CD14-positive monocyte (primary cell): ENCODE results near the gene KRTAP10-2. TPM values are rescaled to one million over a fixed set of nuclear protein-coding genes. Genes with fewer than 3 reads are reported as not detected.
A peak's percentile ranks its signal among the peaks of the same experiment; 100 is the strongest.

ENCODE experiments used
- DNase-seq, 3 donors: peaks; one replicate each; pipeline ENCODE4 v3.0.0-alpha.2; 2011 to 2022
- H2AFZ ChIP-seq: 2 replicates; pipeline ENCODE4 v1.6.0; 2012; ENCODE audit warnings: mild to moderate bottlenecking, low read depth, low read length, inconsistent platforms; ENCODE audit not compliant: insufficient read depth, poor library complexity, severe bottlenecking
- H3K27ac ChIP-seq, 2 donors: 1 replicate in 1 of 2; 2 replicates in 1 of 2; pipeline ENCODE4 v1.5.1; 2012 to 2013; ENCODE audit warnings: low read length in 2 of 2, control low read depth in 1 of 2, inconsistent platforms in 1 of 2, low read depth in 1 of 2, mild to moderate bottlenecking in 1 of 2
- H3K27me3 ChIP-seq, 2 donors: one replicate each; pipeline versions ENCODE4 v1.6.0 to v1.6.1; 2011 to 2013; ENCODE audit warnings: low read length in 2 of 2; ENCODE audit not compliant: control insufficient read depth in 2 of 2, insufficient read depth in 2 of 2
- H3K36me3 ChIP-seq, 2 donors: replicated peaks in 1 of 2; 1 replicate in 1 of 2; 2 replicates in 1 of 2; pipeline versions ENCODE4 v1.5.1 to v1.6.1; 2012 to 2013; ENCODE audit warnings: low read length in 2 of 2, control low read depth in 1 of 2, inconsistent platforms in 1 of 2, mild to moderate bottlenecking in 1 of 2; ENCODE audit not compliant: insufficient read depth in 2 of 2, control insufficient read depth in 1 of 2
- H3K4me1 ChIP-seq, 2 donors: 1 replicate in 1 of 2; 2 replicates in 1 of 2; pipeline versions ENCODE4 v1.5.1 to v1.6.1; 2012 to 2013; ENCODE audit warnings: low read length in 2 of 2, control low read depth in 1 of 2, inconsistent platforms in 1 of 2, mild to moderate bottlenecking in 1 of 2, moderate library complexity in 1 of 2; ENCODE audit not compliant: insufficient read depth in 2 of 2, control insufficient read depth in 1 of 2
- H3K4me2 ChIP-seq: replicated peaks from 2 replicates; pipeline ENCODE3; 2012; ENCODE audit warnings: low read length, moderate library complexity, mild to moderate bottlenecking; ENCODE audit not compliant: poor library complexity, severe bottlenecking; ENCODE audit errors: extremely low read depth
- H3K4me3 ChIP-seq, 3 experiments: fragments of 200-600 bp in 1 of 3; sonication (generic) in 1 of 3; replicated peaks in 1 of 3; 1 replicate in 2 of 3; 2 replicates in 1 of 3; pipeline ENCODE4 v1.5.1; 2011 to 2013; ENCODE audit warnings: low read length in 3 of 3, mild to moderate bottlenecking in 3 of 3, control low read depth in 2 of 3, low read depth in 2 of 3, inconsistent platforms in 1 of 3, moderate library complexity in 1 of 3
- H3K79me2 ChIP-seq: 2 replicates; pipeline ENCODE4 v1.6.0; 2012; ENCODE audit warnings: mild to moderate bottlenecking, control low read depth, inconsistent platforms, low read length, moderate library complexity; ENCODE audit not compliant: insufficient read depth
- H3K9ac ChIP-seq: 2 replicates; pipeline ENCODE4 v1.6.0; 2017; ENCODE audit warnings: low read length, mild to moderate bottlenecking; ENCODE audit not compliant: insufficient read depth, poor library complexity, severe bottlenecking
- H3K9me3 ChIP-seq, 2 donors: replicated peaks in 1 of 2; 1 replicate in 1 of 2; 2 replicates in 1 of 2; pipeline versions ENCODE4 v1.5.1 to v1.6.1; 2012 to 2013; ENCODE audit warnings: low read length in 2 of 2, control low read depth in 1 of 2; ENCODE audit not compliant: control insufficient read depth in 1 of 2, insufficient read depth in 1 of 2
- H4K20me1 ChIP-seq: 2 replicates; pipeline ENCODE4 v1.6.0; 2012; ENCODE audit warnings: mild to moderate bottlenecking, low read length, control low read depth, moderate library complexity; ENCODE audit not compliant: insufficient read depth
- H3K27ac Mint-ChIP-seq, 7 donors: one replicate each; pipeline ENCODE4 v1.8.0; 2020; ENCODE audit warnings: mild to moderate bottlenecking in 7 of 7, mixed read lengths in 7 of 7, moderate library complexity in 6 of 7, inconsistent platforms in 2 of 7
- H3K27me3 Mint-ChIP-seq, 3 donors: one replicate each; pipeline ENCODE4 v1.8.0; 2021 to 2022; ENCODE audit warnings: low read depth in 3 of 3, mild to moderate bottlenecking in 3 of 3, mixed read lengths in 3 of 3, moderate library complexity in 3 of 3, inconsistent platforms in 1 of 3
- H3K36me3 Mint-ChIP-seq, 2 donors: one replicate each; pipeline ENCODE4 v1.8.0; 2020; ENCODE audit warnings: mixed read lengths in 2 of 2, inconsistent platforms in 1 of 2, mild to moderate bottlenecking in 1 of 2
- H3K4me1 Mint-ChIP-seq: one replicate; pipeline ENCODE4 v1.8.0; 2020; ENCODE audit warnings: mild to moderate bottlenecking, mixed read lengths
- H3K4me3 Mint-ChIP-seq, 2 donors: one replicate each; pipeline ENCODE4 v1.8.0; 2020; ENCODE audit warnings: mild to moderate bottlenecking in 2 of 2, mixed read lengths in 2 of 2, moderate library complexity in 1 of 2
- H3K9me3 Mint-ChIP-seq, 7 donors: one replicate each; pipeline ENCODE4 v1.8.0; 2020 to 2022; ENCODE audit warnings: mixed read lengths in 7 of 7, mild to moderate bottlenecking in 6 of 7, moderate library complexity in 6 of 7, inconsistent platforms in 2 of 7
- WGBS: methylation state at CpG from one replicate; pipeline ENCODE4 v1.1.5; 2013; ENCODE audit warnings: missing lambda C conversion rate; ENCODE audit not compliant: insufficient coverage; 5-methylcytosine and 5-hydroxymethylcytosine counted together
- intact Hi-C, 2 donors: fragments of 100-400 bp; cut with micrococcal nuclease; formaldehyde crosslinking; loops; one replicate each; pipeline versions ENCODE4 v1.15.0 to v1.15.1; 2023
- polyA plus RNA-seq, 3 donors: library from polyadenylated mRNA; depleted of rRNA in 1 of 3; unstranded in 2 of 3; stranded (reverse) in 1 of 3; fragments of 300-500 nt in 2 of 3; fragments of >200 nt in 1 of 3; fragmentation: Illumina TruSeq in 2 of 3; gene quantifications; 1 replicate in 2 of 3; 2 replicates in 1 of 3; pipeline ENCODE4 v1.2.3, GENCODE V29; 2012 to 2021
- TF ChIP-seq, protein P1 (sequence below): fragments of 200-600 bp; IDR thresholded peaks from one replicate; pipeline ENCODE4 v1.8.0; 2022; ENCODE audit warnings: antibody characterized with exemption, mild to moderate bottlenecking

KRTAP10-2 gene
- polyA plus RNA-seq, 3 donors = not detected

DNA sequence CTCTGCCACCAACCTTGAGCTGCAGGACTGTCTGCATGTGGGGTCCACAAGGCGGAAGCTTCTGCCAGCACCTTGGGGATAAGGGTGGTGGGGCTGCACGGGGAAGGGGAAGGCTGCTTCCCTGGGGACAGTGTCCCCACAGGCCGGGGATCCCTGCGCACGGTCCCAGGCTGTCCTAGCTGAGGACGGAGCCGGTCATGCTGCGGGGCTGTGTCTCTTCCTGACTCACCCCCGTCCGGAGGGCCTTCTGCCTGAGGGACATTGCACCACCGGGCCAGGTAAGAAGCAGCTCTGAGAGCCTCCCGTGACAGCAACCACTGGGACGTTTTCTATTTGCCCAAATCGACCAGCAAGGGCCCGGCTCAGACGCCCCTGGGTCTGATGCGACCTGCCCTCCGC, 41.2 kb downstream of the KRTAP10-2 start:
- Mint-ChIP-seq H3K4me1 (peaks cover 3% of the 10 kb centered on the region), H3K27me3 (peaks cover 4 to 15% (median 9%) of the 10 kb centered on the region in 3 donors), H3K4me3 (peak overlapping the region in 1 of 2 donors; percentile 33), H3K36me3 (no peaks in the 10 kb centered on the region), H3K27ac (no peak overlapping the region), H3K9me3 (no peaks in the 10 kb centered on the region)
- H3K9me3 ChIP-seq = no peaks in the 10 kb centered on the region
- TF ChIP-seq, protein P1, sequence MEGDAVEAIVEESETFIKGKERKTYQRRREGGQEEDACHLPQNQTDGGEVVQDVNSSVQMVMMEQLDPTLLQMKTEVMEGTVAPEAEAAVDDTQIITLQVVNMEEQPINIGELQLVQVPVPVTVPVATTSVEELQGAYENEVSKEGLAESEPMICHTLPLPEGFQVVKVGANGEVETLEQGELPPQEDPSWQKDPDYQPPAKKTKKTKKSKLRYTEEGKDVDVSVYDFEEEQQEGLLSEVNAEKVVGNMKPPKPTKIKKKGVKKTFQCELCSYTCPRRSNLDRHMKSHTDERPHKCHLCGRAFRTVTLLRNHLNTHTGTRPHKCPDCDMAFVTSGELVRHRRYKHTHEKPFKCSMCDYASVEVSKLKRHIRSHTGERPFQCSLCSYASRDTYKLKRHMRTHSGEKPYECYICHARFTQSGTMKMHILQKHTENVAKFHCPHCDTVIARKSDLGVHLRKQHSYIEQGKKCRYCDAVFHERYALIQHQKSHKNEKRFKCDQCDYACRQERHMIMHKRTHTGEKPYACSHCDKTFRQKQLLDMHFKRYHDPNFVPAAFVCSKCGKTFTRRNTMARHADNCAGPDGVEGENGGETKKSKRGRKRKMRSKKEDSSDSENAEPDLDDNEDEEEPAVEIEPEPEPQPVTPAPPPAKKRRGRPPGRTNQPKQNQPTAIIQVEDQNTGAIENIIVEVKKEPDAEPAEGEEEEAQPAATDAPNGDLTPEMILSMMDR = no peak
- H3K9ac ChIP-seq = no peak overlapping the region
- DNase-seq = no peak
- no peak overlapping the region for H3K4me3 ChIP-seq
- peaks cover 0 to 10% of the 10 kb centered on the region in 2 donors for H3K4me1 ChIP-seq
- intact Hi-C loops = loop anchor here in 1 of 2 donors (5.0 kb wide), 1 partner anchor 282 kb away; no protein-coding TSS in a partner anchor
- H2AFZ ChIP-seq = no peak overlapping the region
- no peak overlapping the region for H3K27ac ChIP-seq
- H3K79me2 ChIP-seq = no peaks in the 10 kb centered on the region
- H3K27me3 ChIP-seq = peaks cover 0 to 3% of the 10 kb centered on the region in 2 donors
- H3K4me2 ChIP-seq = peak overlapping the region; percentile 39
- WGBS = 63% methylated on average over 18 of the region's 18 CpGs
- H4K20me1 ChIP-seq = no peaks in the 10 kb centered on the region
- H3K36me3 ChIP-seq = no peaks in the 10 kb centered on the region

DNA sequence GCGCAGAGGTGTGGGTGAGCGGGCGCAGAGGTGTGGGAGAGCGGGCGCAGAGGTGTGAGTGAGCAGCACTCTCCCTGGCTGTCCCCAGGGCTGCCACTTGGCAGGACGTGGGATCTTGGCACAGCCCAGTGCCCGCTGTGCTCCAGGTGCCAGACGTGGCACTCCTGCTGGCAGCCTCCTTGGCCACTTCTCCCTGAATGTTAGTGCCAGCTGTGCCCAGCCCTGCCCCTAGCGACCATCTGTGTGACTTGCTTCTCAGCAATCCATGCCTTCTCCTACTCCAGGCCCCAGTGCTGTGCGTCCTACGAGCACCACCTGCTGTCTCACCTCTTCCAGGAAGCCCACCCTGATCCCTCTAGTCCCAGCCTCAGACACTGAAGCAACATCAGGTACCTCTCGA, 41.8 kb downstream of the KRTAP10-2 start:
- H4K20me1 ChIP-seq = no peaks in the 10 kb centered on the region
- H3K27me3 ChIP-seq = peaks cover 0 to 3% of the 10 kb centered on the region in 2 donors
- H3K9ac ChIP-seq = no peak overlapping the region
- H3K79me2 ChIP-seq = no peaks in the 10 kb centered on the region
- H3K4me1 ChIP-seq = peaks cover 3 to 13% of the 10 kb centered on the region in 2 donors
- 92% methylated on average over 12 of the region's 12 CpGs for WGBS
- TF ChIP-seq, protein P1 = no peak
- Mint-ChIP-seq H3K27me3 (peaks cover 4 to 15% (median 10%) of the 10 kb centered on the region in 3 donors), H3K27ac (no peak overlapping the region), H3K4me3 (peak overlapping the region in 1 of 2 donors; percentile 33), H3K9me3 (no peaks in the 10 kb centered on the region), H3K4me1 (no peaks in the 10 kb centered on the region), H3K36me3 (no peaks in the 10 kb centered on the region)
- no peak overlapping the region for H3K27ac ChIP-seq
- H3K4me3 ChIP-seq = no peak overlapping the region
- DNase-seq = no peak
- H2AFZ ChIP-seq = no peak overlapping the region
- intact Hi-C loops = loop anchor here in 1 of 2 donors (5.0 kb wide), 1 partner anchor 283 kb away; no protein-coding TSS in a partner anchor
- no peak overlapping the region for H3K4me2 ChIP-seq
- no peaks in the 10 kb centered on the region for H3K36me3 ChIP-seq
- no peaks in the 10 kb centered on the region for H3K9me3 ChIP-seq
